ENCODE measurements around the gene CACNB4.
"Not testable (repeated sequence)": the region's sequence is repeated elsewhere in the genome, so short reads cannot be mapped to it uniquely, and the experiment has no call there.

Gene CACNB4

DNA sequence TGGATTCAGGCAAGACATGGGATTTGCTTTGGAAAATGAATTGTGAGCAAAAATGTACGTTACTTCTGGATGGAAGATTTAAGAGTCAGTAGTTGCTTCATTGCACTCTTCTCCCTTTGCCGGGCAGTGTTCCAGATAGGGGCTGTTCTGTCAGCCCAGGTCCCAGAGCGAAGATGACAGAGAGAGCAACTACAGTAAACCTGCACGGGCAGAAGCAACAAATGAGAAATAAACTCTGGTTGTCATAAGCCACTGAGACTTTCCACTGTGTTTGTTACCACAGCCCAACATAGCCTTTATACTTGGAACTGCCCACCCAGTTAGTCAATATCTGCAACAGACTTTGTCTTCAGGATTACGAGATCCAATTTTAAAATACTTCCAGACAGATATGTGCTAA is 83.3 kb downstream of the CACNB4 start:
- no peak for DNase-seq

DNA sequence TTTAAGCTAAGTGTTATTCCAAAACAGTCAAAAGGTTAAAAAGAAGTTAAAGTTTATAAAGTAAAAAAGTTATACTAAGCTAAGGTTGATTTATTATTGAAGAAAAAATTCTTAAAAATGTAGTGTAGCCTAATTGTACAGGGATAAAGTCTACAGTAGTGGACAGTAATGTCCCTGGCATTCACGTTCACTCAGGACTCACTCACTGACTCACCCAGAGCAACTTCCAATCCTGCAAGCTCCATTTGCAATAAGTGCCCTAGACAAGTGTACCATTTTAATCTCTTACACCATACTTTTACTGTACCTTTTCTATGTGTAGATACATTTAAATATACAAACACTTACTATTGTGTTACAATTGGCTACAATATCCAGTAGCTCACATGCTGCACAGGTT is 86.1 kb downstream of the CACNB4 start:
- DNase-seq, result no peak

DNA sequence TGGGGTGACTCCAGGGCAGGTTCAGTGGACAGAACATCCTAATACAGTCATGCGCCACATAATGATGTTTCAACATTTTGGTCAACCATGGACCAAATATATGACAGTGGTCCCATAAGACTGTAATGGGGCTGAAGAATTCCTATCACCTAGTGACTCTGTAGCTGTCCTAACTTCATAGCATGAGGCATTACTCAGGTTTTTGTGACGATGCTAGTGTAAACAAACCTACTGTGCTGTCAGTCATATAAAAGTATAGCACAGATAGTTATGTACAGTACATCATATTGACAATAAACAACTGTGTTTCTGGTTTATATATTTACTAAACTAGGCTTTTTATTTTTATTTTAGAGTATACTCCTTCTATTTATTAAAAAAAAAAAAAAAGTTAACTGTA is 87.1 kb downstream of the CACNB4 start:
- DNase-seq, result no peak

DNA sequence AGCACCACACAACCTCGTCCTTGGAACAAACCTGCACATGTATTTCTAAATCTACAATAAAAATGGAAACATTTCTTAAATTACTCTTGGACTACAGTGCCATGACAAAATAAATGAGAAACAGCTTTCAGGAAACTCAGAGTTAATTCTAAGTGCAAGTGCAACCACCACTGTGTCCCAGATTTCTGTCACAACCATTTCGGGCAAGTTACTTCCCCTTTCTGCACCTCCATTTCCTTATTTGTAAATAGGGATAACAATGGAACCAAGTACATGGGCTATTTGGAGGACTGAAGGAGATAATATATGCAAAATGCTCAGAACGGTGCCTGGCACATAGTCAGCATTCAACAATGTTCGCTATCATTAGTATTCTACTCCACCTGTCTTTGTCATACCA is 93.2 kb downstream of the CACNB4 start:
- DNase-seq, result no peak

DNA sequence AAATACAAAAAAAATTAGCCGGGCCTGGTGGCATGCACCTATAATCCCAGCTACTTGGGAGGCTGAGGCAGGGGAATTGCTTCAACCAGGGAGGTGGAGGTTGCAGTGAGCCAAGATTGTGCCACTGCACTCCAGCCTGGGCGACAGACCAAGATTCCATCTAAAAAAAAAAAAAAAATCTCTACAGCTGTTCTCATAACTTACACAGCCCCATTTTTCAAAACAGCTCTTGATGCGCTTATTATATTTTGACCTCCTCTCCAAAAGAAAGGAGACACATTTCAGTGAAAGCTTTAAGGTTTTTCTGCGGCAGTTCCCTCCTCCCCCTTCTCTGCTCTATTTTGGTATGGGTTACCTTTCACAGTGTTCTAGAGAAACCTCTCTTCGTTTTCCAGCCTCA is 95.6 kb downstream of the CACNB4 start:
- DNase-seq, result not testable (repeated sequence)

DNA sequence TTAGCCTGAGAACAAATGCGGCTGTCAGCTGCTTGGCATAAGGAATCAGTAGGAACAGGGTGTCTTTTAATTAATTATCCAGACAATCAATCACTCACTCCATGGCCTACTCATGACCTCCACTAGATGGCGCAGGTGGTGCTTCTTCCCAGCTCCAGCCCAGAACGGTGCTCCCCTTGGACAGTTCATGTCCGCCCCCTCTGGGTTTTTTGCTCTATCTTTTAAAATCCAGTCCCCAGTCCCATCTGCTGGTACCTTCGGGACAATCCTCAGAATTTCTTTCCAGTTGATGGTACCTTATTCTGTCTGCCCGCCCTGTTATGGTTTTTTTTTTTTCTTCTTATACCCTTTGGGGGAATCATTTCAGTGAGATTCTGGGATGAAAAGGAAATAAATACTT is 99.8 kb downstream of the CACNB4 start:
- peak; percentile 38 to 56 for DNase-seq

DNA sequence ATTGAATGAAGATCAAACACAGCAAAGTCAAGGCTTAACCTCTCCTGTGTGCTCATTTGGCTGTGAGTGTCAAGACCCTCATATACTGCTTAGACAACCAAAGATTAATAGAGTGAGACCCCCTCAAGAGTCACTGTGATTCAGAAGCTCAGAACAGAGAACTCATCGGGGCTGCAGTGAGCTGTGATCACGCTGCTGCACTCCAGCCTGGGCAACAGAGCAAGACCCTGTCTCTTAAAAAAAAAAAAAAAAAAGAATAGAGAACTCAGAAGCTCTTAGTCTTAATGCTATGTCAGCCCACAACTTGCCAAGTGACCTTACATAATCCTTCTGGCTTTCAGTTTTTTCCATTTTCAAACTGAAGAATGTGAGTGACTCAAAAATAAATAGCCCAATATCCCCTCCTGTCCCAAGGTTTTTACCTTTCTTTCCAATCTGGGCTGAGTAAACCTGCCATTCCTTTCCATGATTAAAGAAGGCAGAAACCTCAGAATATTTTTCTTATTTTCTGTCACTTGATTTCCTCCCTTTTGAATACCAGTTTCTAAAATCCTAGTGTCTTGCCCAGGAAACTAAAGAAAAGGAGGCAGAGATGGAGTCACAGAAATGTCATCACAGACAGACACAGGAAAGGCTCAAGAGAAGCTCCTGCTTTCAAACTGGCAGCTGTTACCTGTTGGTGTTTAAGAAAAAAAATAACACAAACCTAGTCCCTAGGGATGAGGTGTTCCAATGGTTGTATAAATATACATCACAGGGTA is 102.4 kb downstream of the CACNB4 start:
- no peak for DNase-seq

DNA sequence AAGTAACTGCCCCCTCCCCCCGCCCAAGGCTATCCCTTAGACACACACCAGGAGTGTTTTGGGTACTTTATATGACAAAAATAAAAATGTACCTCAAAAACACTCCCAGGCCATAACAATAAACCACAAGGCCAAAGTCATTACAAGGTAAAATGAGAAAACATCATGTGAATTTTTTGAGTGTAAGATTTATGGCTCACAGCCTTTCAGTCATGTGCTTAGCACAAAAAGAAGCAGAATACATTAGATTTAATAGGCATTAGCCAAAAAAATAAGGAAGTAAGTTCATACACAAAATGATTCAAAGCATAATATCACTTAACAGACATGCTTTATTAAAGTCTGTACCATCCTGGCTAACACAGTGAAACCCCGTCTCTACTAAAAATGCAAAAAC is 103.7 kb downstream of the CACNB4 start:
- DNase-seq, result no peak

DNA sequence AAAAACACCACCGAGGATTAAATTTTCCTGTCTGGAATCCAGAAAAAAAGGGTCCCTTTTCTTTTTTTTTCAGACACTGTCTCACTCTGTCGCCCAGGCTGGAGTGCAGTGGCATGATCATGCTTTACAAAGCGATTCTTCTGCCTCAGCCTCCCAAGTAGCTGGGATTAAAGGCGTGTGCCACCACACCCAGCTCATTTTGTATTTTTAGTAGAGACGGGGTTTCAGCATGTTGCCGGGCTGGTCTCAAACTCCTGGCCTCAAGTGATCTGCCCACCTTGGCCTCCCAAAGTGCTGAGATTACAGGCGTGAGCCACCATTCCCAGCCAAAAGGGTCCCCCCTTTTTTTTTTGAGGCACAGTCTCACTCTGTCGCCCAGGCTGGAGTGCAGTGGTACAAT is 104.7 kb downstream of the CACNB4 start:
- DNase-seq, result not testable (repeated sequence)

DNA sequence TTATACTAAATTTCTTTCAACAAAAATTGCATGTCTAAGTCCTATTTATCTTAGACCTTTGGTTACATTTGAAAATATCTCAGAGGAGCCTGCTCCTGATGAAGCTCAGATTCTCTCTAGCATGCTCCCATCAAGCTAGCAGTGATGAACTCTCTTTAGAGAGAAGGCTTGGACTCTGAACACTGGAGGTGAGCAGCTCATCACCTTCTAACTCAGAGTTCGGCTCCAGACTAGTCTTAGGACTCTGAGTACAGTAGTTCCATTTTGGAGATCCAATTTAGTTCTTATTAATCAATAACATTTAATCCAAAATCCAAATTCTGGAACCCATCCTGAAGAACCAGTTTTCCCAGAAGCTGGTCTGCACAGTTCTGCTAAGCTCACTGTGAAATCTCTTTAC is 107.8 kb downstream of the CACNB4 start:
- no peak for DNase-seq

DNA sequence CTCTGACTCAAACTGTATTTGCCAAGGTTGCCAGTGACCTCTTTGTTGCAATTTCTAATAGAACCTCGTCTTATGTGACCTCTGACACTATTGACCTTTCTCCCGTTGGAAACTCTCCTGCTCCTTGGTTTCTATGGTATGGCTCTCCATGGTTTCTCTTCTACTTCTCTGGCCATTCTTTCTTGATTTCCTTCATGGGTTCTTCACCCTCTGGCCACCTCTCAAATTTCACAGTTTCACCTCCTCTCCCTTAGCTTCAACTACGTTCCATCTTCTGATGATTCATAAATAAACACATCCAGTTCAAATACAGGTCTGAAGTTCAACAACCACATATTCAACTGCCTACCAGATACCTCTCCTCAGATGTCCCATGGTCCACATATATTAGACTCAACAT is 109.5 kb downstream of the CACNB4 start:
- DNase-seq, result no peak

DNA sequence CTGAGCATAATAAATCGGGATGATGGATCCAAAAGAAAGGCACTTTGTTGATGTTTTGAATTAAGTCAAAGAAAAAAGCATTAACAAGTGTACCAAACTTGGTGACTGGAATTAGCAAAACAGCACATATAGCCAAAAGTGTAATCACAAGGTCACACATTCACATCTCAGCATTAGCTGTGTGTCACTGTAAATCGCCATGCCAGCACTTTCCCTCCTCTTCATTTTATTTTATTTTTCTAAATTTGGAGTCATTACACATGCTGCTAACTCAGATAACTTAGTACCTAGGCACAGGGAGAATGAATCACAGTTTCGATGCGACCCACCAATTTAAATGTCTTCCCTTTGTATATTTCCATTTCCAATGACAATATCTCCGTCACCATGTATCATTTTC is 111.4 kb downstream of the CACNB4 start:
- DNase-seq, result no peak

DNA sequence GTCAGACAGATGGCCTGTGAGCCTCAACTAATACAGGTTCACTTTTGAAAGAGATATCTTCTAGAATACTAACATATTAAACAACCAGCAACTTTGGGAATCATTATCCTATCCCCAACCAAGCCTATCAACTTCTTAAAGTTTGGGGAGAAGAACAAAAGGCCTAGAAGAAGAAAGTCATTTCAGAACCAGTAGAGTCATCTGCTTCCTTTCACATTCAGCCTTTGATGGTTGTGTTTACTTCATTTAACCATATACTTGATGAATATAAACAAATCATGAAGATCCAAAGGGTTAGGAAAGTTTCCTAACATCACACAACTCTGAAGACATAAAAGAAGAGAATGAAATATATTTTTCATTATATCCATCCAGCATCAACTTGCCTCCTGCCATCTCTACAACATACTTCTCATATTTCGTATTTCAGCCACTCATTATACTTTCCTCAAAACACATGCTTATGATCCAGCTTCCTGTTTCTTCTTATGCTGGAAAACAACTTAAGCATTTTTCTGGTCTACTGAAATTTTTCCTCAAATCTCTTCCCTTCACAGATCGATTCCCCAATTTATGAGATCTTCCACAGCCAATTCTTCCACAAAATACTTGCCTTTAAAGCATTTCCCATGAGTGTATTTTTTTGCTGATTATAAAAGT is 114.3 kb downstream of the CACNB4 start:
- no peak for DNase-seq

DNA sequence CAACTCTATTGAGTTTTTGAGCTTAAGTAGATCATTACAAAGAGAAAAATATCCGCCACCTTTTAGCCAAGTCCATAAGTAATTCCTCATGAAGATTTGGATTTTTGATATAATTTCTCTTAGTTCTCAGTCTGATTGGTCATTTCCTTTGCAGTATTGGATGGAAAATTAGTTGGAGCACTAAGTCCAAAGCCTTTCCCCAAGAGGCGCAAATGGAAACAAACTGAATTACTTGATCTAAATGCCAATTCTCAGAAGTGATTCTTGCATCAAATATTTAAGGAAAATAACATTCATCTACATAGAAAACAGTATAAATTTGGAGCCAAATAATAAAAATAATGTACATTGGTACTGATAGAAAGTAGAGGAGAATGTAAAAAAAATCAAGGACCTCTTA is 115.6 kb downstream of the CACNB4 start:
- DNase-seq, result no peak

DNA sequence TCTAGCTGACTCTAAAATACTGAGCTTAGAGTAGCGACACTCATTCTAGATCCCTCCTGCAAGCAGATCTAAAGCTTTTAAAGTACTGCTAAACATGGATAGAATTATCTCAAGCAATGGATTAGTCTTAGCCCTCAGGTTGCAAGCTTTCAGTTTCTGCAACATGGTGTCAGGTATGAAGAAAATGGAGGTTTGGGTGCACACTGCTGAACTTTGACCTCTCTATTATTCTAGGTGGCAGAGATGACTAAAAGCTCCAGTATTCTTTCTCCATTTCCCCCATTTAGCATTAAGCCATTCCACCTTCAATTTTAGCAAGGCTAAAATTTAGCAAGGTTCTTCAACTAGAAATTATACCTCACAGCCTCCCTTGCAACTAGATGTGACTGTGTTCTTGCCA is 117.0 kb downstream of the CACNB4 start:
- DNase-seq, result no peak

DNA sequence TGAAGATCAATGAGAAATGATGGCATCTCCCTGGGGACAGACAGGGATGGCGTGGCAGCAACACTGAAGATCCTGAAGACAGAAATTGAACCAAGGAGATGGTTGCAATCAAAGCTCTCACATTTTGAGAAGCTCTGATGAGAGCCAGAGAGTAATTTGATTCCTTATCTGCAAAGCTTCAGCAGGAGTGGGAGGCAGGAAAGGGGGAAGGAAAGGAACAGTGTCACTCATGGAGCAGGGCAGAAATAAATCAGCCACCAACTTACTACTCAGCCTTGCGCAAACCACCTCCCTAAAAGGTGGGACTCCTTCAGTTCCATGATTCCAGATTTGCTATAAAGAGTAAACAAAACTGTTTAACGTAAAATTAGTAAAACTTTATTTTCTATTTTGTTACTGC is 119.2 kb downstream of the CACNB4 start:
- DNase-seq, result no peak

DNA sequence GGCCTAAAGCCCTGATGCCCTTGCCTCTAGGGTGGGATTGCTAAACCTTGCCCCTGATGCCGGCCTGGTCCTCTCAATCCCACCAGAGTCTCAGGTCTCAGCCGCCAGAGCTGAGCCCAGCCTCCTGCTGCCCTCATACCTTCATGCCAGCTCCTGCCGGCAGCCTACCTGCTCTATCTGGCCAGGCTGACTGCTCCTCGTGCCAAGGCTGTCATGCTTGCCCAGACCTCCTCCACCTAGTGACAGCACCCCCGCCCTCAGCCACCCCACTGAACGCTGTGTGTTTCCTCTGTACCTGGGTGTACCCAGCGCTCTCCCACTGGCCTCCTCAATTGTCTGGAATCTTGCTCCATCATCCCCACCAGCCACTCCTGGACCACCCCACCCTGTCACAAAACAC is 120.1 kb downstream of the CACNB4 start:
- DNase-seq, result no peak

DNA sequence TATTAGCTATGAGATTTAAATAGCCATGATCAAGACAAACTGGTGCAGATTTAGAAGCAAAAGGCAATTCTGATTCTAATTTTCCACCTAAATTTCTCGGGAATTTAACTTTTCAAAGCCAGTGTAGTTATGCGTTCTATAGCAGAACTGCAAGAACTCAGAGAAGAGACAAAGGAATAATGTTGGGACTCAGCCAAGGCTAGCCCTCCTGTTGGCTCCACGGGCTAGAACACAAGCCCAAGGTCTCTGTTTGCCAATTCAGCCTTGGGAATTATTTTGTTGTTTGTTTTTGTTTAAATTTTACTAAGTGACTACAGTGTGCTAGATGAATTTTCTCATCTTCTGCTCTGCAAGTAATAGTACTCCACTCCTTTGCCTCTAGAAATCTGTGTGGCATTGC is 121.2 kb downstream of the CACNB4 start:
- DNase-seq, result no peak

DNA sequence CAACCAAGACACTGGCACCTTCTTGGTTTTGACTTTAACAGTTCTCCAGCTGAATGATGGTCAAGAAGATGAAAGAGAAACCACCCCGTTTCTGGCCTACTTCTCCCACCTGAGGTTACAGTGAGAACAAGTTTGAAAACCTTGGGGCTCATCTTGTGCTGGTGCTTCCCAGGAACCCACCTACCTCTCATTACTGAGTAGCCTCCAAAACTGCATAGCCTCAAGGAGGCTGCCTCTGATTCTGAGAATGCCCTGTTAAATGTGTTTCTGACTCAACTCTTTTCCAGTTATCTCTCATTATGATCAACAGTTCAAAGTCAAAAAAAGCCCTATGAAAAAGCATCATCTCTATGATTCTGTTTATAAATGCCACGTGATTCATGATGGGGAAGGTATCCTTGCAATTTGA is 121.9 kb downstream of the CACNB4 start:
- DNase-seq, result no peak

DNA sequence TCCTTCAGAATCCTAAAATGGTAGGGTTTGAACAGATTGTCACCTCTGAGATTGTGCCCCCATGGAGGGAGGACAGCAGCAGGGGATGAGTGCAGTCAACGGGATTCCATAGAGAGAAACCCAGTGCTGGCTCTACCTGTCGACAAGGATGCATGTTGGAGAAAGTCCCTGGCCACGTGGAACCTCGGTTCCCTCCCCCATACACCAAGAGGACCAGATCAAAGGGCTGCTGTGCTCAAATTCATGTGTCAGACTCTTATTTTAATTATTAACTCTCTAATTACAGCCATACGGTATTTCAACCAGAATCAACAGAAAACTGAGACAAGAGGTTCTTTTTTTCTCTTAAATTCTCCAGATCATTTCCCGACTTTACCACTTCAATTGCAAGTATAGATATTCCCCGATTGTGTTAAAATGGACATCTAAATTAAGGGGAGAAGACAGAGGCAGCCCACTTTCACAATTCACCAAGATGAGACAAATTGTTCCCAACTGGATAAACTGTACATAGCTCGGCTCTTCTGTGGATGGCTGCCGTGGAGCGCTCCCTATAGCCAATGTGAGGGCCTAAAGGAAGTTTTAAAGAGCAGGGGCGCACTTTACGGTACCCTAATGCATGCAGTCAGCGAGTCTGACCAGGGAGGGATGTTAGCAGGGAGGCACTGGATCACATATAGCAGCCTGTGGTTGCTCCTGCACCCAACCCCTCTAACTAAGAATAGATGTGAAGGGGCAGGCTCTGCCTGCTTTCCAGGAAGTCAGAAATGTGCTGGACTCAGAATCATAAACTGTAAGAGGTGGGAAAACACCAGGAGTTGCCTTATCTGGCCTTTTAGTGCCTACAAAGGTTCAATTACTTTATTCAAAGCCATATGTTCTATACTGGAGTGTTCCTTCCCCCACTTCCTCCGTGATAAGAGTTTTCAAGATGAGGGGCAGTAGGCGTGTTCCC is 123.1 kb downstream of the CACNB4 start:
- no peak for DNase-seq

DNA sequence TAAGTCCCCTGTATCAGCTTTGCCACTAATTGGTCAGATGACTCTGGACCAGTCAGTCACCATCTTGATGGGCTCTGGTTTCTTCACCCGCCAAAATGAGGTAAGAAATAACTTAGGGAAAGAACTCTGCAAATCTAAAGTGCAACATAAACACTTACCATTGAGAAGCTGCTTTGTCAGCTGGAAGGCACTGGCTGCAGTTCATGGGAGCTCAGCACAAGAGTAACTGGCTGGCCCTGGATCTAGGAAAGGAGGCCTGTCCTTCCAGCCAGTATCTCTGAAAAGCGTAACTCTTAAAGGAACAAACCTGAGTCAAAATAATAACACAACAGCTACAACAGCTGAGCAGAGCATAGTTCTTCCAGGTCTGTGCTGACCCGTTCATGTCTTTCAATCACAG is 123.9 kb downstream of the CACNB4 start:
- DNase-seq, result no peak

DNA sequence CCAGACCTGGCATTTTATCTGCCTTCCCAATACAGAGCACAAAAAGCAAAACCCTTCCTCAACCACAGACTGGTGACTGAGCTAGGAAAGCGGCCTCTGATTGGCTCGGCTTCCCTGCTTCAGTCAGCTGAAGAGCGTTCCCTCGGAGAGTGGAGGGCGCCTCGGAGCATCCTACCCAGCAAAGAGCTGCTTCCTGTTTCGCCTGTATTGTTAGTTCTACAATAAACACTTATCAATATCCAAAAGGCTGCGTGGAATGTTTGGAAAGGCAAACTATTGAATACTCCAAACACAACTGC is 125.0 kb downstream of the CACNB4 start:
- DNase-seq, result peak; percentile 50 to 81

DNA sequence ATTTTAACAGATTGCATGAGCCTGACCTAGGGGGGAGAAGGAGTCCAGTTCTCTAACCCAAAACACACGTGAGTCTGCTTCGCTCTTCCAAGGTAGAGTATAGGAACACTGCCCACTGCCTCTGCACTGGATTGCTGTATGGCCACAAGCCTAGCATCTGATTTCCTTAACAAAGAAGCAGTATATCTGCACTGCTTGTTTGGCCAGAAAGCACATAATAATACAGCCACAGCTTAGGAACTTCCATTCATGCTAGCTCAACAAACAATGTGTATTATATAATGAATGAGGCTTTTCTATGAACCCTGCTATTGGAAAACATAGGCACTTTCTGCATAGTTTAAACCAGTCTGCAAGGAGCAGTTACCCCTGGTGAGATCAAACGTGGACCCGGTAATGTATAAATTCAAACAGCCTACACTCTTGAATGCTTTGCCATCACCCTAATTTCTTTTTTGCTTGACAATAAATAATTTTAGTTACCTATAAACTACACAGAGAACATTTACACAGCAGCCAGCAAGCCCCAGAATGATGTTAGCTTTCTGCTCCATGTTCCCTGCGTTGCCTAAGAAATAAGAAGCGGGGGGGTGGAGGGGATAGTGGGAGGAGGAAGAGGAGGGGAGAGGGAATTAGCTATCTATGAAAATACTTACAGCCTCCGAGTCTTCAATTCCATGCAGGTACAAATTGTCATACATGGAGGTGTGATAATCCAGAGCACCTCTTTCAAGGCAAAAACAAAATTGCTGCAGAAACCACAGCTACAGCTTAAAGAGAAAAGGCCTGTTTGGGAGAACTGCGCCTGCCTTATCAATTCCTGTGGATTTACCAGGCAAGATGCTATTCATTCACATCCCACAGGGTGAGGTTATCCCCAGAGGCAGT is 125.6 kb downstream of the CACNB4 start:
- DNase-seq, result peak in 1 of 2 experiments; percentile 35

Measured in NCI-H524 (cell line).